ENCODE results near the gene F2RL3. TPM values are rescaled to one million over a fixed set of nuclear protein-coding genes. Genes with fewer than 3 reads are reported as not detected.

F2RL3 gene
- total and polyA plus RNA-seq, 9 of the 15 experiments (the other 6 are each of a cell fraction or from before 2014, with no cell fraction given): 1.4 to 27.6 (median 11.9) TPM

DNA sequence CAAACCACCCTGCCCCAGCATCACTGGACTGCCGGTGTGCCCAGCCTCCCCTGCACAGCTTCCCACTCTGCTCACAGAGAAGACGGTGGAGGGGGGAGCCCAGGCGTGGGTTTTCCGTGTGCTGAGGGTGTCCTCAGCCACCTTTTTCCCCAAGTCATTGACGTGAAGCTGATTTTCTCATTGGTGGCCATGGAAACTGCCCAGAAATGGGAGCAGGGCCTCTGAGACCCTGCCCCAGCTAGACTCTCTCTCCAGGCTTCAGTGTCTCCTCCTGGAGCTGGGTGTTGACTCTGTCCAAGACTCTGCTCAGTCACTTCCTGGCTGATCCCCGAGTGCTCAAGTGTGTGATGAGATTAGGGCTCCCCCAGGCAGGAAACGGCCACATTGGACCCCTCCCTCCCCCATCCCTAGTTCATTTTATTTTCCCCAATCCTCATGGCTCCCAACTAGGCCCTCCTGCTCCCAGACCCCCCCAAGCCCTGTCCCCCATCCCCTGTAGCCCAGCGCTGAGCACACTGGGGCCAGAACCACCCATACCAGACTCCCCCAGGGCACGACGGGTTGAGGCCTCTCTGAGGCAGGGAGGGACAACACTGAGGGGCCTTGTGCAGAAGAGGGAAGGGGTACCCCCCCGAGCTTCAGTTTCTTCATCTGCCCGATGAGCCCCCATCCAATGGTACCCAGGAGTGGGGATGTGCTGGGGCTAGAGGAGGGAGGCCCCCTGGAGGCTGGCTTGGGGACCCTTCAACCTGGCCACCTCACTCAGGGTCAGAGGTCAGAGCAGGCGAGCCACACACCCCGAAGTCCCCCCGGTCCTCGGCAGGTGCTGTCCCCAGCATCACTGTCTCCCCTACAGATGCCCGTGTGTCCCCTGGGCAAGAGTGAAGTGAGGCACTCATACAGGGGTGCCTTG is 1.2 kb upstream of the F2RL3 start (continued):
- TF ChIP-seq, protein P1, sequence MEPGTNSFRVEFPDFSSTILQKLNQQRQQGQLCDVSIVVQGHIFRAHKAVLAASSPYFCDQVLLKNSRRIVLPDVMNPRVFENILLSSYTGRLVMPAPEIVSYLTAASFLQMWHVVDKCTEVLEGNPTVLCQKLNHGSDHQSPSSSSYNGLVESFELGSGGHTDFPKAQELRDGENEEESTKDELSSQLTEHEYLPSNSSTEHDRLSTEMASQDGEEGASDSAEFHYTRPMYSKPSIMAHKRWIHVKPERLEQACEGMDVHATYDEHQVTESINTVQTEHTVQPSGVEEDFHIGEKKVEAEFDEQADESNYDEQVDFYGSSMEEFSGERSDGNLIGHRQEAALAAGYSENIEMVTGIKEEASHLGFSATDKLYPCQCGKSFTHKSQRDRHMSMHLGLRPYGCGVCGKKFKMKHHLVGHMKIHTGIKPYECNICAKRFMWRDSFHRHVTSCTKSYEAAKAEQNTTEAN (CRISPR knock-in tag; IDR thresholded peaks at IDR 0.05): no peak
- TF ChIP-seq KAT7 (CRISPR knock-in tag; IDR thresholded peaks at IDR 0.05; ENCODE audit: borderline replicate concordance) (no peak), ZNF274 (IDR thresholded peaks at IDR 0.05; ENCODE audit: borderline replicate concordance, low read depth, low read length) (no peak), GATAD2B (IDR thresholded peaks at IDR 0.05; ENCODE audit: borderline replicate concordance) (no peak), MAFK (IDR thresholded peaks at IDR 0.05; ENCODE audit: low read length) (no peak; the same call in 1 of the 2 replicates), GABPB1 (CRISPR knock-in tag; IDR thresholded peaks at IDR 0.05) (no peak), NCOR1 (IDR thresholded peaks at IDR 0.05) (peak; percentile 68), NEUROD1 (IDR thresholded peaks at IDR 0.05; ENCODE audit: borderline replicate concordance, low read depth, low read length, partially characterized antibody) (no peak), FOXA3 (CRISPR knock-in tag; conservative IDR thresholded peaks at IDR 0.05 in 1 of 2, IDR thresholded peaks at IDR 0.05 in 1 of 2) (peak in 1 of 2 experiments; percentile 45; a peak in 1 of 4 replicates), JUNB (CRISPR knock-in tag; conservative IDR thresholded peaks at IDR 0.05) (no peak), TAF7 (tag; IDR thresholded peaks at IDR 0.05) (no peak), TAF15 (IDR thresholded peaks at IDR 0.05; ENCODE audit: low read depth, low read length) (no peak), EGR1 (conservative IDR thresholded peaks at IDR 0.05) (no peak), ZBTB1 (CRISPR knock-in tag; IDR thresholded peaks at IDR 0.05; ENCODE audit: borderline replicate concordance, low read depth) (no peak), SIN3B (IDR thresholded peaks at IDR 0.05; ENCODE audit: low read depth) (no peak)
- TF ChIP-seq, protein P2, sequence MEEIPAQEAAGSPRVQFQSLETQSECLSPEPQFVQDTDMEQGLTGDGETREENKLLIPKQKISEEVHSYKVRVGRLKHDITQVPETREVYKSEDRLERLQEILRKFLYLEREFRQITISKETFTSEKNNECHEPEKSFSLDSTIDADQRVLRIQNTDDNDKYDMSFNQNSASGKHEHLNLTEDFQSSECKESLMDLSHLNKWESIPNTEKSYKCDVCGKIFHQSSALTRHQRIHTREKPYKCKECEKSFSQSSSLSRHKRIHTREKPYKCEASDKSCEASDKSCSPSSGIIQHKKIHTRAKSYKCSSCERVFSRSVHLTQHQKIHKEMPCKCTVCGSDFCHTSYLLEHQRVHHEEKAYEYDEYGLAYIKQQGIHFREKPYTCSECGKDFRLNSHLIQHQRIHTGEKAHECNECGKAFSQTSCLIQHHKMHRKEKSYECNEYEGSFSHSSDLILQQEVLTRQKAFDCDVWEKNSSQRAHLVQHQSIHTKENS (CRISPR knock-in tag; IDR thresholded peaks at IDR 0.05): no peak
